Activated CD4-positive, alpha-beta memory T cell treated with anti-CD3 and anti-CD28 coated beads, Interleukin-2, amount 10 ng/mL, durations not matched to agents 7 days and 5 days (primary cell): ENCODE measurements around the gene LGMN. TPM values are rescaled to one million over a fixed set of nuclear protein-coding genes. Genes with fewer than 3 reads are reported as not detected.
"Not testable (repeated sequence)": the region's sequence is repeated elsewhere in the genome, so short reads cannot be mapped to it uniquely, and the experiment has no call there.

Source experiments
- CTCF ChIA-PET: fragments of 350-600 bp; sonication (Branson Sonifier 250); formaldehyde crosslinking; loops from one replicate; lab custom pipeline; 2021; ENCODE audit warnings: antibody characterized with exemption, inconsistent platforms; lab: Charles Lee
- POLR2A ChIA-PET: fragments of 350-600 bp; sonication (Branson Sonifier 250); formaldehyde crosslinking; loops from one replicate; lab custom pipeline; 2021; ENCODE audit warnings: antibody characterized with exemption; lab: Charles Lee
- DNase-seq: peaks from one replicate; pipeline ENCODE4 v3.0.0-alpha.2; 2020
- H3K27ac Mint-ChIP-seq: one replicate; pipeline ENCODE4 v1.8.0; 2021; ENCODE audit warnings: mild to moderate bottlenecking, mixed read lengths
- H3K27me3 Mint-ChIP-seq: one replicate; pipeline ENCODE4 v1.8.0; 2021; ENCODE audit warnings: mixed read lengths
- H3K36me3 Mint-ChIP-seq: one replicate; pipeline ENCODE4 v1.8.0; 2021; ENCODE audit warnings: low read depth, mixed read lengths
- H3K4me1 Mint-ChIP-seq: one replicate; pipeline ENCODE4 v1.8.0; 2021; ENCODE audit warnings: mixed read lengths
- H3K4me3 Mint-ChIP-seq: one replicate; pipeline ENCODE4 v1.8.0; 2021; ENCODE audit warnings: mild to moderate bottlenecking, mixed read lengths
- H3K9me3 Mint-ChIP-seq: one replicate; pipeline ENCODE4 v1.8.0; 2021; ENCODE audit warnings: mixed read lengths
- total RNA-seq, 2 experiments: library from RNA; stranded (reverse); gene quantifications; one replicate each; pipeline ENCODE4 v1.2.3, GENCODE V29; 2021

LGMN gene
- total RNA-seq, 2 experiments from 2014 or later: 5.3 to 5.9 TPM

DNA sequence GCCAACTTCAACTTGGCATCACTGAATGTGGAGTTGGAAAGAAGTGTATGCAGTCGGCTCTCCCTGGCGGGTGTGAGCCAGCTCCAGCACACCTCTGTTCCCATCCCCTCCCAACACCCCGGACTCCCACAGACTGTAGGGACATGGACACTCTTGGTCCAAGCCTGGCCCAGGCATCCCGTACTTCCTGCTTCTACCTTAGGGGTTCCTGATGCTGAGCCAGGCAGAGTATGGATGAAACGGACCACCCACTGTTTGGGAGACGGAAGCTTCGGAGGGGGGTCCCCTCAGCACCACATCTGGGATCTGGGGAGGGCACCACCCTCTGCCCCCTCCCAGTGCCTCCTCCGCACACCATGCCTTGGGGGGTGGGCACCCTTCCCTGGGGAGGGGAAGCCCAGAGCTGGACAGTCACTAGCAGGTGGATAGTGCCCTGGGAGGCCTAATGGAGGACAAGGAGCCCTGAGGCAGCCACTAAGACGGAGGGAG is 62.0 kb downstream of the LGMN start:
- POLR2A ChIA-PET: no interaction called here
- H3K36me3 Mint-ChIP-seq: peaks cover 11% of the 10 kb centered on the region
- DNase-seq: no peak
- no peaks in the 10 kb centered on the region for H3K27me3 Mint-ChIP-seq
- H3K27ac Mint-ChIP-seq: no peak overlapping the region
- H3K4me3 Mint-ChIP-seq: no peak overlapping the region
- CTCF ChIA-PET: interaction anchor here (0.6 to 2.0 kb wide), 26 partner anchors 8 to 169 kb away, joined by 3 to 14 read pairs (median 4); partner anchors contain the start of gene GOLGA5
- H3K9me3 Mint-ChIP-seq: no peaks in the 10 kb centered on the region
- peaks cover 4% of the 10 kb centered on the region for H3K4me1 Mint-ChIP-seq

DNA sequence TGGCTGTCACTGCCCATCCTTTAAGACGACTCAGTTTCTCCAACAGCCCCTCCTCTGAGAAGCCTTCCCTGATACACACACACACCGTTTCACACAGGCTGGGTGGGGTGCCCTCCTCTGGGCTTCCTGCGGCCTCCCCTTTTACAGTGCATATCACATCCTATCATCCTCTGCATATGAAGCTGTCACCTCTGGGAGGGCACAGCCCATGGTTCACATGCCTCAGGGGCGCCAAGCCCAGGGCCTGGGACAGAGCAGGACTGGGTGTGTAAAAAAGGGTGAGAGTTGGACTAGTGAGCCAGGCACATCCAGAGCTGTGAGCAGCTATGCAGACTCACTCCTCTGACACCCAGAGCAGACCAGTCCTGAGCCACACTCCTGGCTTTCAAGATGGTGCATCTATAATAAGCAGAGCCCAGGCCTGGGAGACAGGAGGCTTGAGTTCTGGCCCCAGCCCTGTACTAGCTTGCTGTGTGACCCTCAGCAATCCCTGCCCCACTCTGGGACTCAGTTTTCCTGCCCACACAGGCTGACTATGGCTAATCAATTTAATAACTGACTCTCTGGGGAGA is 62.6 kb downstream of the LGMN start:
- peaks cover 10% of the 10 kb centered on the region for H3K4me1 Mint-ChIP-seq
- H3K9me3 Mint-ChIP-seq: no peaks in the 10 kb centered on the region
- no peak overlapping the region for H3K4me3 Mint-ChIP-seq
- H3K27me3 Mint-ChIP-seq: no peaks in the 10 kb centered on the region
- POLR2A ChIA-PET: no interaction called here
- H3K36me3 Mint-ChIP-seq: peaks cover 17% of the 10 kb centered on the region
- no peak overlapping the region for H3K27ac Mint-ChIP-seq
- DNase-seq: no peak
- CTCF ChIA-PET: interaction anchor here (0.6 to 2.0 kb wide), 21 partner anchors 9 to 169 kb away, joined by 3 to 14 read pairs (median 4); partner anchors contain the start of gene GOLGA5

GRCh38 chr14:92684801-92685560 is 63.4 kb downstream of the LGMN start:
- ChIA-PET POLR2A (no interaction called here), CTCF (interaction anchor here (0.7 kb wide), 1 partner anchor 15 kb away, joined by 3 read pairs; no protein-coding TSS in a partner anchor)
- peaks cover 21% of the 10 kb centered on the region for H3K36me3 Mint-ChIP-seq
- no peak for DNase-seq
- peaks cover 11% of the 10 kb centered on the region for H3K4me1 Mint-ChIP-seq
- H3K4me3 Mint-ChIP-seq: no peak overlapping the region
- H3K9me3 Mint-ChIP-seq: no peaks in the 10 kb centered on the region
- no peaks in the 10 kb centered on the region for H3K27me3 Mint-ChIP-seq
- H3K27ac Mint-ChIP-seq: no peak overlapping the region

DNA sequence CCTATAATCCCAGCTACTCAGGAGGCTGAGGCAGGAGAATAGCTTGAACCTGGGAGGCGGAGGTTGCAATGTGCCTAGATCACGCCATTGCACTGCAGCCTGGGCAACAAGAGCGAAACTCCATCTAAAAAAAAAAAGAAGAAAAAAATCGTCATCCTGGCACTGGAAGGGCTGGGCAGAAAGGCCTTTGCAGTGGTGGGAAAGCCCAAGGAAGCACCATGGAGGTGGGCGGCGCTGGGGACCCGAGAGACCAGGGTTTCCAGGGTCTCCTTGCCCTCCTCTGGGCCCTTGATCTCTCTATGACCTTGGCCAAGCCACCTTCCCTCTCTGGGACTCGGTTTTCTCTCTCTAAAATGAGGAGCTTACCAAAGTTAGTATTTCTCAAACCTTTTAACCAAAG is 65.4 kb downstream of the LGMN start:
- ChIA-PET CTCF (interaction anchor here (0.6 to 1.6 kb wide), 4 partner anchors 10 to 134 kb away, joined by 3 to 6 read pairs (median 4); no protein-coding TSS in a partner anchor), POLR2A (no interaction called here)
- H3K27ac Mint-ChIP-seq: no peak overlapping the region
- peaks cover 11% of the 10 kb centered on the region for H3K4me1 Mint-ChIP-seq
- H3K9me3 Mint-ChIP-seq: no peaks in the 10 kb centered on the region
- H3K36me3 Mint-ChIP-seq: peaks cover 37% of the 10 kb centered on the region
- no peak for DNase-seq
- H3K4me3 Mint-ChIP-seq: no peak overlapping the region
- no peaks in the 10 kb centered on the region for H3K27me3 Mint-ChIP-seq

GRCh38 chr14:92680781-92681650 is 67.4 kb downstream of the LGMN start:
- H3K36me3 Mint-ChIP-seq: peaks cover 49% of the 10 kb centered on the region
- CTCF ChIA-PET: interaction anchor here (0.5 to 2.2 kb wide), 19 partner anchors 8 to 714 kb away, joined by 3 to 9 read pairs (median 3); no protein-coding TSS in a partner anchor

DNA sequence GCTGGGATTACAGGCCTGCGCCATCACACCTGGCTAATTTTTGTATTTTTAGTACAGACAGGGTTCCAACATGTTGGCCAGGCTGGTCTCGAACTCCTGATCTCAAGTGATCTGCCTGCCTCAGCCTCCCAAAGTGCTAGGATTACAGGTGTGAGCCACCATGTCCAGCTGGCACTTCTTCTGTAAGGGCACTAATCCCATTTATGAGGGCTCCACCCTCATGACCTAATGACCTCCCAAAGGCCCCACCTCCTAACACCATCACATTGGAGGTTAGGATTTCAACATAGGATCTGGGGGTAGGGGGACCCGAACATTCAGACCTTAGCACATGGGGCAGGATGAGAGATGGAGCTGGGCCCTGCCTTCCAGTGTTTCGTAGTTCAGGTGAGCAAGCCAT is 68.1 kb downstream of the LGMN start:
- H3K4me3 Mint-ChIP-seq, H3K27me3 Mint-ChIP-seq, H3K9me3 Mint-ChIP-seq, H3K27ac Mint-ChIP-seq, DNase-seq: not testable (repeated sequence)
- CTCF ChIA-PET: interaction anchor here (0.8 to 2.2 kb wide), 9 partner anchors 27 to 221 kb away, joined by 3 to 9 read pairs (median 5); no protein-coding TSS in a partner anchor
- Mint-ChIP-seq H3K4me1 (peaks cover 34% of the 10 kb centered on the region), H3K36me3 (peaks cover 49% of the 10 kb centered on the region)
- POLR2A ChIA-PET: interaction anchor here (0.8 to 1.1 kb wide), 2 partner anchors 17 to 117 kb away, joined by 3 read pairs; no protein-coding TSS in a partner anchor

More at GRCh38 chr14:92680781-92681650, 67.4 kb downstream of the LGMN start:
- Mint-ChIP-seq H3K9me3 (no peaks in the 10 kb centered on the region), H3K27me3 (no peaks in the 10 kb centered on the region), H3K4me1 (peaks cover 27% of the 10 kb centered on the region), H3K4me3 (no peak overlapping the region), H3K27ac (no peak overlapping the region)
- DNase-seq: peak; percentile 79
- POLR2A ChIA-PET: interaction anchor here (0.8 to 1.1 kb wide), 2 partner anchors 18 to 118 kb away, joined by 3 read pairs; no protein-coding TSS in a partner anchor

GRCh38 chr14:92679246-92679645 is 69.2 kb downstream of the LGMN start:
- peaks cover 53% of the 10 kb centered on the region for H3K36me3 Mint-ChIP-seq
- no peaks in the 10 kb centered on the region for H3K9me3 Mint-ChIP-seq
- ChIA-PET CTCF (interaction anchor here (1.6 kb wide), 1 partner anchor 66 kb away, joined by 6 read pairs; no protein-coding TSS in a partner anchor), POLR2A (no interaction called here)
- no peaks in the 10 kb centered on the region for H3K27me3 Mint-ChIP-seq
- no peak overlapping the region for H3K27ac Mint-ChIP-seq
- no peak overlapping the region for H3K4me3 Mint-ChIP-seq
- no peak for DNase-seq
- H3K4me1 Mint-ChIP-seq: peaks cover 38% of the 10 kb centered on the region

DNA sequence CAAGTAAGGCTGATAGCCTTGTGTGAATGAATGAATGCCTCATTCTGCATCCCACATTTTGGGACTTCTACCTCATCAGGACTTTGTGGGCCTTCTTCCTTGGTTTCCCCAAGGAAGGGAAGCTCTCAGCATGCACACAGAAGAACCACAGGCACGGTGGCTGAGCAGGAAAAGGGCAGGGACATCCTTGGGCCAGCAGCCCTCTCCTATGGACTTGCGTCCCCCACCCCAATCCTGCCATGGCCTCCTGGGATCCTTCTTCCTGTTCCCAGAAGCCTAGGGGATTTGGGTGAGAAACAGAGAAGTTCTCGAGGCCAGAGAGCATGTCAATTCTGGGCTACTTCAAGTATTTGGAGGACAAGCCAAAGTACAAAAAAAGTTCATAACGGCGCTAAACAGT is 69.7 kb downstream of the LGMN start:
- H3K4me3 Mint-ChIP-seq: no peak overlapping the region
- no peak for DNase-seq
- no peaks in the 10 kb centered on the region for H3K27me3 Mint-ChIP-seq
- H3K27ac Mint-ChIP-seq: no peak overlapping the region
- H3K36me3 Mint-ChIP-seq: peaks cover 56% of the 10 kb centered on the region
- CTCF ChIA-PET: no interaction called here
- H3K4me1 Mint-ChIP-seq: peaks cover 38% of the 10 kb centered on the region
- H3K9me3 Mint-ChIP-seq: no peaks in the 10 kb centered on the region
- POLR2A ChIA-PET: no interaction called here

GRCh38 chr14:92677955-92678354 is 70.5 kb downstream of the LGMN start:
- POLR2A ChIA-PET: no interaction called here
- Mint-ChIP-seq H3K27me3 (no peaks in the 10 kb centered on the region), H3K4me1 (peaks cover 38% of the 10 kb centered on the region), H3K9me3 (no peaks in the 10 kb centered on the region), H3K4me3 (no peak overlapping the region), H3K36me3 (peaks cover 58% of the 10 kb centered on the region), H3K27ac (no peak overlapping the region)
- CTCF ChIA-PET: interaction anchor here (2.4 kb wide), 1 partner anchor 8 kb away, joined by 9 read pairs; no protein-coding TSS in a partner anchor
- no peak for DNase-seq

- DNase-seq: peak; percentile 33
- Mint-ChIP-seq H3K4me1 (peaks cover 37% of the 10 kb centered on the region), H3K4me3 (no peak overlapping the region), H3K36me3 (peaks cover 61% of the 10 kb centered on the region), H3K9me3 (no peaks in the 10 kb centered on the region), H3K27ac (peak overlapping the region; percentile 53), H3K27me3 (no peaks in the 10 kb centered on the region)
- POLR2A ChIA-PET: interaction anchor here (1.4 kb wide), 1 partner anchor 64 kb away, joined by 3 read pairs; no protein-coding TSS in a partner anchor
- CTCF ChIA-PET: interaction anchor here (0.8 to 2.4 kb wide), 2 partner anchors 9 to 64 kb away, joined by 3 to 9 read pairs; no protein-coding TSS in a partner anchor
Observed at GRCh38 chr14:92677087-92677668, 71.2 kb downstream of the LGMN start.

DNA sequence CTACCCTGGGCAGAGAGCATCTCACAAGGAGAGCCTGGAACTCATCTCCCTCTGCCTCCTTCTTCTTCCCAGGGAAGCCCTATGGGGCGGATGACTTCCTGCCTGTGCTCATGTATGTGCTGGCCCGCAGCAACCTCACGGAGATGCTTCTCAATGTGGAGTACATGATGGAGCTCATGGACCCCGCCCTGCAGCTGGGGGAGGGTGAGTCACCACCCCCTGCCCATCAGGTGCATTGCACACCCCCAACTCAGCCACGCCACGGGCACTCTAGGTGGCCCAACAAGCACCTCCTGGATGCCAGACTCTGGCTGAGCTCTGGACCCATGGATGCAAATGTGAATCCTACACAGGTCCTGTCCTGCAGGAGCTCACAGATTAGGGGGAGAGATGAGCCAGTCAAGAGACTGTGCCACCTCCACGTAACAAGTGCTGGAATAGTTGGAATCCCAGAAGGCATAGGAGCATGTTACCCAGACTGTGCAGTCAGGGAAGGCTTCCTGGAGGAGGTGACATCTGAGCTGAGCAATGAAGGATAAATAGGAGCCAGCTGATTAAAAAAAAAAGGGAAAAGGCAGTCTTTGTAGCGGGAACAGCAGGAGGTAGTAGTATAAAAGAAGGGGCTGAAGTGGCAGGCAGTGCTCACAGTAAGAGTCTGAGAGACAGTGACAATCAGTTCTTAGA is 71.9 kb downstream of the LGMN start:
- CTCF ChIA-PET: interaction anchor here (0.8 to 2.4 kb wide), 2 partner anchors 10 to 63 kb away, joined by 3 to 9 read pairs; no protein-coding TSS in a partner anchor
- Mint-ChIP-seq H3K27me3 (no peaks in the 10 kb centered on the region), H3K9me3 (no peaks in the 10 kb centered on the region), H3K36me3 (peaks cover 61% of the 10 kb centered on the region), H3K4me1 (peaks cover 35% of the 10 kb centered on the region), H3K4me3 (no peak overlapping the region), H3K27ac (peak overlapping the region; percentile 53)
- POLR2A ChIA-PET: interaction anchor here (1.4 kb wide), 1 partner anchor 63 kb away, joined by 3 read pairs; no protein-coding TSS in a partner anchor
- no peak for DNase-seq
